ENCODE data around the gene RPL31. TPM values are rescaled to one million over a fixed set of nuclear protein-coding genes. Genes with fewer than 3 reads are reported as not detected.

RPL31 gene
- total and polyA plus RNA-seq, 7 donors = 1,030 to 7,327 (median 2,345) TPM

DNA sequence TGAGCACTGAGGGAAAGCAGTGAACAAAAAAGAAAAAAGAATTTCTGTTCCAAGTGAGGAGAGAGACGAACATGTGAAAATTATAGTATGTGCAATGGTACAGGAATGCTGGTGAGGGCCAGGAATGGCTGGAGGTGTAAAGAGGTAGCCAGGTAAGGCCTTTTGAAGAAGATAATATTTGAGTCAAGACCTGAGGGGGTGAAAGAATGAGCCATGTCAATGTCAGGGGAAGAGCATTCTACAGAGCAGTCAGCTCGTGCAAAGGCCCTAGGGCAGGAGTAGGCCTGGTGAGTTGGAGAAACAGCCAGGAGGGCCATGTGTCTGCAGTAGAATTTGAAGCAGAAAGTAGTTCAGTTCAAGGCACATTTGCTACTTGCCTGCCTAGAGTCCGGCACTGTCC is 12.4 kb upstream of the RPL31 start:
- 96 to 97% methylated on average over 3 of the region's 3 CpGs for WGBS, 2 donors
- Histone ChIP-seq H3K4me1 (no peaks in the 10 kb centered on the region), H3K27me3 (no peaks in the 10 kb centered on the region), H3K4me3 (no peak overlapping the region), H3K36me3 (peaks cover 0 to 25% (median 0%) of the 10 kb centered on the region in 4 donors), H3K27ac (no peak overlapping the region), H3K9me3 (no peaks in the 10 kb centered on the region)
- intact Hi-C loops (cut with DNase I) = no loop called here
- no peak for DNase-seq
- no peak for TF ChIP-seq CTCF (IDR thresholded peaks at IDR 0.05)
- no peak for TF ChIP-seq EP300 (IDR thresholded peaks at IDR 0.05)
- no peak for TF ChIP-seq POLR2A (IDR thresholded peaks at IDR 0.05)
- TF ChIP-seq POLR2AphosphoS5 (IDR thresholded peaks at IDR 0.05) = no peak

DNA sequence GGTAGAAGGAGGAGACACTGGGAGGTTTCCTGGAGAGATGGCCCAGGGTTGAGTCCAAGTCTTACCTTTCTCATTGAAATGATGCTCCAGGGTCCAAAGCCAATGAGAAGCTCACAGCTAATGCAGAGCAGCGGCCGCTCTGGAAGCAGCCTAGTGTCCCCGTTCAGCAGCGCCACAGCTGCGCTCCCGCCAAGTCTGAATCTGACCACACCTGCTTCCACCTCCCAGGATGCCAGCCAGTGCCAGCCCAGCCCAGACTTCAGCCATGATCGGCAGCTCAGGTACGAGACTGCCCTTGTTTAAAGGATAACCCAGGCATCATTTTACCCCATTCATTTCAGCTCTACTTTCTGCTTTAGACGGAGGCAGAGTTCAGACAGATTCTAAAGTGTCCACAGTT is 11.9 kb upstream of the RPL31 start:
- no peak for DNase-seq
- intact Hi-C loops (cut with DNase I) = no loop called here
- Histone ChIP-seq H3K4me3 (no peak overlapping the region), H3K27me3 (no peaks in the 10 kb centered on the region), H3K27ac (no peak overlapping the region), H3K9me3 (no peaks in the 10 kb centered on the region), H3K36me3 (peaks cover 0 to 26% (median 0%) of the 10 kb centered on the region in 4 donors), H3K4me1 (no peaks in the 10 kb centered on the region)
- WGBS, 2 donors = 94 to 95% methylated on average over 9 of the region's 9 CpGs
- no peak for TF ChIP-seq POLR2AphosphoS5 (IDR thresholded peaks at IDR 0.05)

- Histone ChIP-seq H3K4me3 (no peak overlapping the region), H3K36me3 (peaks cover 0 to 31% (median 0%) of the 10 kb centered on the region in 4 donors), H3K9me3 (no peaks in the 10 kb centered on the region), H3K27ac (no peak overlapping the region), H3K4me1 (no peaks in the 10 kb centered on the region), H3K27me3 (no peaks in the 10 kb centered on the region)
- TF ChIP-seq CTCF (IDR thresholded peaks at IDR 0.05) (no peak), EP300 (IDR thresholded peaks at IDR 0.05) (no peak), POLR2A (IDR thresholded peaks at IDR 0.05) (no peak), POLR2AphosphoS5 (IDR thresholded peaks at IDR 0.05) (no peak)
- DNase-seq = no peak
- intact Hi-C loops (cut with DNase I) = no loop called here
- 88 to 92% methylated on average over 24 of the region's 24 CpGs for WGBS, 2 donors
Observed at GRCh38 chr2:100990650-100991403, 11.3 kb upstream of the RPL31 start.

DNA sequence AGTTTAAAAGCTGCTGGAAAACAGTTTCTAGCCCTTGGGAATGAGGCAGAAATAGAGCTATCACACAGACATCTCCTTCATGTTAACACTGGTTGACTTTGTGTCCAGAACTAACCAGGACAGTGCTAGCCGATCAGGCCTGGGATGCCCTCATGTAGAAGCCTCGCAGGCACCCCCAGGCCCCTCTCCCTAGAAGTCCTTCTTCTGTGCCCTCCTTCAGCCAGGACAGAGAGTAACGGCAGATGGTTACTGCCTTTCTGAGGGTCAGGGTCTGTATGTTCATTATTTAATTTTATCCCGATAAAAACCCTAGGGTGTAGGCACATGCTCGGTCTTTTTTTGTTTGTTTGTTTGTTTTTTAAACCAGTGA is 10.7 kb upstream of the RPL31 start:
- Histone ChIP-seq H3K36me3 (peaks cover 0 to 36% (median 0%) of the 10 kb centered on the region in 4 donors), H3K27ac (no peak overlapping the region), H3K9me3 (no peaks in the 10 kb centered on the region), H3K27me3 (no peaks in the 10 kb centered on the region), H3K4me3 (no peak overlapping the region), H3K4me1 (no peaks in the 10 kb centered on the region)
- 94% methylated on average over 5 of the region's 5 CpGs for WGBS, 2 donors
- DNase-seq = no peak
- TF ChIP-seq CTCF (IDR thresholded peaks at IDR 0.05) (no peak), POLR2A (IDR thresholded peaks at IDR 0.05) (no peak), POLR2AphosphoS5 (IDR thresholded peaks at IDR 0.05) (no peak), EP300 (IDR thresholded peaks at IDR 0.05) (no peak)
- intact Hi-C loops (cut with DNase I) = no loop called here

DNA sequence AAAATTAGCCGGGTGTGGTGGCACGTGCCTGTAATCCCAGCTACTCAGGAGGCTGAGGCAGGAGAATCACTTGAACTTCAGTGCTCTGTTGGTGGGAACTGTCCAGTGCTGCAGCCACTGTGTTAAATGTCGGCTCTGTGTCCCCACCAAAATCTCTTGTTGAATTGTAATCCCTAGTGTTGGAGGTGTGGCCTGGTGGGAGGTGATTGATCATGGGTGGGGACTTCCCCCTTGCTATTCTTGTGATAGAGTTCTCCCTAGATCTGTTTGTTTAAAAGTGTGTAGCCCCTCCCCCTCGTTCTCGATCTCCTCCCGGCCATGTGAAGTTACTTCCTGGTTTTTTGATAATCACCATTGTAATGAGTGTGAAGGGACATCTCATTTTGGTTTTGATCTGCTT is 9.8 kb upstream of the RPL31 start:
- Histone ChIP-seq H3K36me3 (peaks cover 0 to 37% (median 0%) of the 10 kb centered on the region in 4 donors), H3K27me3 (no peaks in the 10 kb centered on the region), H3K27ac (no peak overlapping the region), H3K4me1 (no peaks in the 10 kb centered on the region), H3K9me3 (no peaks in the 10 kb centered on the region), H3K4me3 (no peak overlapping the region)
- TF ChIP-seq POLR2AphosphoS5 (IDR thresholded peaks at IDR 0.05) = no peak
- TF ChIP-seq EP300 (IDR thresholded peaks at IDR 0.05) = no peak
- TF ChIP-seq POLR2A (IDR thresholded peaks at IDR 0.05) = no peak
- no peak for TF ChIP-seq CTCF (IDR thresholded peaks at IDR 0.05)
- DNase-seq = no peak
- intact Hi-C loops (cut with DNase I) = no loop called here
- WGBS, 2 donors = 65 to 73% methylated on average over 6 of the region's 6 CpGs

All from sigmoid colon (tissue), 7 donors.